PC-9 (cell line): ENCODE data around the gene APC. TPM values are rescaled to one million over a fixed set of nuclear protein-coding genes. Genes with fewer than 3 reads are reported as not detected.

Source experiments
- BruUV-seq: library from RNA; stranded (reverse); fragments of 400-500 nt; replicated peaks from 2 replicates; lab custom pipeline; 2021; lab: Mats Ljungman, UMichigan
- CTCF ChIA-PET: fragments of 300-600 bp; sonication (Branson Sonifier 250); formaldehyde crosslinking; loops from one replicate; lab custom pipeline; 2022; ENCODE audit warnings: antibody characterized with exemption; lab: Charles Lee
- POLR2A ChIA-PET: fragments of 300-600 bp; sonication (Branson Sonifier 250); formaldehyde crosslinking; loops from one replicate; lab custom pipeline; 2022; ENCODE audit warnings: antibody characterized with exemption; ENCODE audit not compliant: unreplicated experiment; lab: Charles Lee
- DNase-seq, 2 experiments: peaks; one replicate each; pipeline versions ENCODE4 v3.0.0 to v3.0.0-alpha.2; 2015 to 2022; ENCODE audit warnings: mixed read lengths in 1 of 2
- H2AFZ ChIP-seq: fragments of 200-600 bp; sonication (generic); 2 replicates; pipeline ENCODE4 v1.8.1; 2017; ENCODE audit warnings: antibody characterized with exemption
- H3F3A ChIP-seq: fragments of 200-600 bp; sonication (generic); 2 replicates; pipeline ENCODE4 v1.8.1; 2017; ENCODE audit warnings: antibody characterized with exemption, mild to moderate bottlenecking, low read depth; ENCODE audit not compliant: insufficient read depth
- H3K27ac ChIP-seq: fragments of 200-600 bp; sonication (generic); 2 replicates; pipeline ENCODE4 v1.6.1; 2016; ENCODE audit warnings: mixed run types
- H3K27me3 ChIP-seq: fragments of 200-600 bp; sonication (generic); 2 replicates; pipeline ENCODE4 v1.6.1; 2016; ENCODE audit warnings: low read depth, mixed run types; ENCODE audit not compliant: insufficient read depth
- H3K36me3 ChIP-seq: fragments of 200-600 bp; sonication (generic); 2 replicates; pipeline ENCODE4 v1.6.1; 2016; ENCODE audit warnings: low read depth, mixed run types
- H3K4me1 ChIP-seq: fragments of 200-600 bp; sonication (generic); replicated peaks from 2 replicates; pipeline ENCODE4 v1.6.1; 2016; ENCODE audit warnings: mixed run types; ENCODE audit not compliant: insufficient read depth
- H3K4me2 ChIP-seq: fragments of 200-600 bp; sonication (generic); 2 replicates; pipeline ENCODE4 v1.6.1; 2017; ENCODE audit warnings: mixed run types
- H3K4me3 ChIP-seq: fragments of 200-600 bp; sonication (generic); 2 replicates; pipeline ENCODE4 v1.6.1; 2016; ENCODE audit warnings: mixed run types
- H3K79me2 ChIP-seq: fragments of 200-600 bp; sonication (generic); 2 replicates; pipeline ENCODE4 v1.6.1; 2017; ENCODE audit warnings: low read depth, mixed run types
- H3K9me2 ChIP-seq: fragments of 200-600 bp; sonication (generic); 2 replicates; pipeline ENCODE4 v1.8.1; 2017; ENCODE audit warnings: mild to moderate bottlenecking; ENCODE audit not compliant: insufficient read depth
- H3K9me3 ChIP-seq: fragments of 200-600 bp; sonication (generic); 2 replicates; pipeline ENCODE4 v1.8.1; 2016; ENCODE audit warnings: low read depth; ENCODE audit not compliant: insufficient read depth
- H4K20me1 ChIP-seq: fragments of 200-600 bp; sonication (generic); 2 replicates; pipeline ENCODE4 v1.8.1; 2017; ENCODE audit not compliant: insufficient read depth
- CTCF ChIP-seq: fragments of 200-600 bp; sonication (generic); conservative IDR thresholded peaks from 2 replicates; pipeline ENCODE4 v1.6.1; 2017; ENCODE audit warnings: mixed run types, antibody characterized with exemption, mild to moderate bottlenecking, moderate library complexity
- EZH2 ChIP-seq: fragments of 200-600 bp; sonication (generic); IDR thresholded peaks from 2 replicates; pipeline ENCODE4 v1.8.0; 2017; ENCODE audit warnings: antibody characterized with exemption, low read depth
- intact Hi-C: fragments of 100-400 bp; cut with micrococcal nuclease; formaldehyde crosslinking; loops from one replicate; pipeline ENCODE4 v1.10.0; 2022; ENCODE audit not compliant: unreplicated experiment
- total RNA-seq: library from RNA; stranded (reverse); gene quantifications from 2 replicates; pipeline ENCODE4 v1.2.3, GENCODE V29; 2021

The APC gene
- total RNA-seq, 1 experiment from 2014 or later: 23.5 TPM

- ChIA-PET CTCF (no interaction called here), POLR2A (no interaction called here)
- no peaks in the 10 kb centered on the region for H3K4me1 ChIP-seq
- 0 out of 2 replicates have a peak, but pooled peaks cover 3% of the 10 kb centered on the region for H3K9me2 ChIP-seq
- BruUV-seq: no TSS peak
- no peak overlapping the region for H3K4me2 ChIP-seq
- no peaks in the 10 kb centered on the region for H3K36me3 ChIP-seq
- intact Hi-C loops: no loop called here
- H3K27ac ChIP-seq: no peak overlapping the region
- no peak for TF ChIP-seq CTCF
- no peak for TF ChIP-seq EZH2
- no peak for DNase-seq
- H4K20me1 ChIP-seq: no peaks in the 10 kb centered on the region
- H3F3A ChIP-seq: no peaks in the 10 kb centered on the region
- H3K4me3 ChIP-seq: no peak overlapping the region
- H3K79me2 ChIP-seq: no peaks in the 10 kb centered on the region
- no peaks in the 10 kb centered on the region for H3K27me3 ChIP-seq
- no peaks in the 10 kb centered on the region for H3K9me3 ChIP-seq
- H2AFZ ChIP-seq: no peak overlapping the region
Measured at GRCh38 chr5:112776301-112776856, 38.7 kb downstream of the APC start.

GRCh38 chr5:112779531-112779930, 41.8 kb downstream of the APC start:
- intact Hi-C loops: no loop called here
- TF ChIP-seq CTCF: no peak
- TF ChIP-seq EZH2: no peak
- no TSS peak for BruUV-seq
- no peaks in the 10 kb centered on the region for H3F3A ChIP-seq
- no peak overlapping the region for H3K4me3 ChIP-seq
- no peaks in the 10 kb centered on the region for H4K20me1 ChIP-seq
- no peaks in the 10 kb centered on the region for H3K9me3 ChIP-seq
- no peak overlapping the region for H3K4me2 ChIP-seq
- H3K4me1 ChIP-seq: no peaks in the 10 kb centered on the region
- H2AFZ ChIP-seq: no peak overlapping the region
- no peaks in the 10 kb centered on the region for H3K27me3 ChIP-seq
- 0 out of 2 replicates have a peak, but pooled peaks cover 3% of the 10 kb centered on the region for H3K9me2 ChIP-seq
- DNase-seq: no peak
- CTCF ChIA-PET: no interaction called here
- no peak overlapping the region for H3K27ac ChIP-seq
- H3K79me2 ChIP-seq: no peaks in the 10 kb centered on the region
- no peaks in the 10 kb centered on the region for H3K36me3 ChIP-seq
- POLR2A ChIA-PET: no interaction called here

GRCh38 chr5:112784726-112785125, 47.0 kb downstream of the APC start:
- no TSS peak for BruUV-seq

More at GRCh38 chr5:112784726-112785125, 47.0 kb downstream of the APC start:
- Histone ChIP-seq H3K27me3 (no peaks in the 10 kb centered on the region), H2AFZ (no peak overlapping the region), H3K4me3 (no peak overlapping the region), H3K79me2 (no peaks in the 10 kb centered on the region), H3K9me2 (no peaks in the 10 kb centered on the region), H3K4me2 (no peak overlapping the region), H3K36me3 (no peaks in the 10 kb centered on the region), H3K27ac (no peak overlapping the region), H3K4me1 (no peaks in the 10 kb centered on the region), H4K20me1 (no peaks in the 10 kb centered on the region), H3F3A (no peaks in the 10 kb centered on the region), H3K9me3 (no peaks in the 10 kb centered on the region)
- ChIA-PET POLR2A (no interaction called here), CTCF (interaction anchor here (1.1 kb wide), 1 partner anchor 27 kb away, joined by 3 read pairs; no protein-coding TSS in a partner anchor)
- intact Hi-C loops: no loop called here
- TF ChIP-seq EZH2: no peak
- TF ChIP-seq CTCF: no peak
- no peak for DNase-seq
